Dermis microvascular lymphatic vessel endothelial cell (primary cell): Measurements from ENCODE around the gene IGF2BP3. TPM values are rescaled to one million over a fixed set of nuclear protein-coding genes. Genes with fewer than 3 reads are reported as not detected.

ENCODE experiments used
- DNase-seq, 2 donors: peaks; one replicate each; pipeline versions ENCODE4 v3.0.0 to v3.0.0-alpha.2; 2010; ENCODE audit warnings: low read depth in 2 of 2
- total RNA-seq: library from RNA; depleted of rRNA; stranded (reverse); fragments of >200 nt; gene quantifications from 2 replicates; pipeline ENCODE4 v1.2.1, GENCODE V29; 2014

Gene IGF2BP3
- total RNA-seq, 1 donor from 2014 or later, result 12.3 TPM

- DNase-seq, result peak in 1 of 2 donors; percentile 32
Measured at GRCh38 chr7:23380556-23380955, 89.7 kb downstream of the IGF2BP3 start.

GRCh38 chr7:23378996-23379395 lies 91.3 kb downstream of the IGF2BP3 start:
- no peak for DNase-seq

GRCh38 chr7:23377134-23377533 lies 93.2 kb downstream of the IGF2BP3 start:
- peak in 1 of 2 donors; percentile 81 for DNase-seq

- peak; percentile 37 to 88 for DNase-seq
Measured at GRCh38 chr7:23373151-23374004, 96.9 kb downstream of the IGF2BP3 start.

- no peak for DNase-seq
Measured at GRCh38 chr7:23372611-23373010, 97.7 kb downstream of the IGF2BP3 start.

GRCh38 chr7:23371654-23372053 lies 98.6 kb downstream of the IGF2BP3 start:
- no peak for DNase-seq

GRCh38 chr7:23369695-23370404 lies 100.4 kb downstream of the IGF2BP3 start:
- DNase-seq, result no peak

- DNase-seq, result no peak
Measured at GRCh38 chr7:23369100-23369499, 101.2 kb downstream of the IGF2BP3 start.

GRCh38 chr7:23358152-23358674 lies 112.1 kb downstream of the IGF2BP3 start:
- no peak for DNase-seq

- DNase-seq, result peak in 1 of 2 donors; percentile 61
Measured at GRCh38 chr7:23357190-23358093, 112.8 kb downstream of the IGF2BP3 start.

GRCh38 chr7:23356726-23357125 lies 113.6 kb downstream of the IGF2BP3 start:
- DNase-seq, result no peak

GRCh38 chr7:23356168-23356567 lies 114.1 kb downstream of the IGF2BP3 start:
- DNase-seq, result no peak

GRCh38 chr7:23353172-23353571 lies 117.1 kb downstream of the IGF2BP3 start:
- DNase-seq, result no peak

GRCh38 chr7:23350466-23350865 lies 119.8 kb downstream of the IGF2BP3 start:
- DNase-seq, result no peak

- DNase-seq, result peak in 1 of 2 donors; percentile 72
Measured at GRCh38 chr7:23349484-23350157, 120.7 kb downstream of the IGF2BP3 start.

- DNase-seq, result peak in 1 of 2 donors; percentile 85
Measured at GRCh38 chr7:23347682-23348180, 122.6 kb downstream of the IGF2BP3 start.

GRCh38 chr7:23347033-23347681 lies 123.1 kb downstream of the IGF2BP3 start:
- no peak for DNase-seq

- no peak for DNase-seq
Measured at GRCh38 chr7:23346316-23346715, 124.0 kb downstream of the IGF2BP3 start.

GRCh38 chr7:23345601-23346000 lies 124.7 kb downstream of the IGF2BP3 start:
- DNase-seq, result no peak
